C1 segment of cervical spinal cord (tissue), 14 donors: ENCODE results near the gene MLANA.
"Not testable (repeated sequence)": the region's sequence is repeated elsewhere in the genome, so short reads cannot be mapped to it uniquely, and the experiment has no call there.

ENCODE experiments used
- DNase-seq, 14 donors: peaks; one replicate each; lab custom pipeline; 2025; lab: John Stamatoyannopoulos, UW

MLANA gene

GRCh38 chr9:5869315-5870019, 21.2 kb upstream of the MLANA start:
- DNase-seq = no peak

GRCh38 chr9:5870020-5870339, 20.7 kb upstream of the MLANA start:
- DNase-seq = no peak

GRCh38 chr9:5870691-5871090, 20.0 kb upstream of the MLANA start:
- DNase-seq = peak in 1 of 14 donors; percentile 2

GRCh38 chr9:5871785-5872184, 18.9 kb upstream of the MLANA start:
- no peak for DNase-seq

DNA sequence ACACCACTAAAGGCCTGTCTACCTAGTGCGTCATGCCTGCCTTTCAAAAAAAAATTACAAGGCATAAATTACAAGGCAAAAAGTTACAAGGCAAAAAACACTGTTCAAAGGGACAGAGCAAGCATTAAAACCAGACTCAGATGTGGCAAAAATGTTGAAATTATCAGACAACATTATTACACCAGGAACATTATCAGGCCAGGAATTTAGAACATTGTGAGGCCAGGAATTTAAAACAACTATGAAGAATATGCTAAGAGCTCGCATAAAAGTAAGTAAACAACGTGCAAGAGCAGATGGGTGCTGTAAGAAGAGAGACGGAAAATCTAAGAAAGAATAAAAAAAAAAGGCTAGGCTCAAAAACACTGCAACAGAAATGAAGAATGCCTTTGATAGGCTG, 18.2 kb upstream of the MLANA start:
- no peak for DNase-seq

- no peak for DNase-seq
These were observed 17.2 kb upstream of the MLANA start for GRCh38 chr9:5873439-5873838.

DNA sequence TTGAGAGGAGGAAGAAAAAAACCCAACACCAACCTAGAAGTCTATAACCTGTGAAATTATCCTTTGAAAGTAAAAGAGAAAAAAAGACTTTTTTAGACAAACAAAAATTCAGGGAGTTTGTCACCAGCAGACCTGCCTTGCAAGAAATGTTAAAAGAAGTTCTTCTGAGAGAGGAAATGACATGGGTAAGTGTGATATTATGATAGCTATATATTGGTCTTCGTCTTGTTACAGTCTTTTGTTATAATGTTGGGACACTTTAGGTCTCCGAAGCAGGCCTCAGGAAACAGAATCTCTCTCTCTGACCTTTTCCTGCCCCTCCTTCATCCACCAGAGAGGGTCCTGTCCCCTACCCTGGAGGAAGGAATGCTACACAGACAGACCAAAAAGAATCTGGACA, 16.6 kb upstream of the MLANA start:
- DNase-seq = no peak

- DNase-seq = no peak
These were observed 14.7 kb upstream of the MLANA start for GRCh38 chr9:5876026-5876425.

DNA sequence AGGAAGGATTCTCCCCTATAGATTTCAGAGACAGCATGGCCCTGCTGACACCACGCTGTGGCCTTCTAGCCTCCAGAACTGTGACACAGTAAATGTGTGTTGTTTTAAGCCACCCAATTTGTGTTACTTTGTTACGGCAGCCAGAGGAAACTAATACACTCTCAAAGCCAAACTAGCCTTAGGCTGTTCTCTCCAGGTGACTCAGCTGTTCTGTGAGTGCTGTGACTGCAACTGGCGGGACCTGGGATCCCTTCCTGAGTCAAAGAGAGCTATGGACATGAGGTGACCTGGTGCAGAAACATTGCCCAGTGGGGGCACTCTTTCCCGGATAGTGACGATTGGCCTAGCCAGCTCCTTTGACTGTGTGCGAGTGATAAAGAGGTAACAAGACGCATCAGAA, 14.0 kb upstream of the MLANA start:
- DNase-seq = no peak

DNA sequence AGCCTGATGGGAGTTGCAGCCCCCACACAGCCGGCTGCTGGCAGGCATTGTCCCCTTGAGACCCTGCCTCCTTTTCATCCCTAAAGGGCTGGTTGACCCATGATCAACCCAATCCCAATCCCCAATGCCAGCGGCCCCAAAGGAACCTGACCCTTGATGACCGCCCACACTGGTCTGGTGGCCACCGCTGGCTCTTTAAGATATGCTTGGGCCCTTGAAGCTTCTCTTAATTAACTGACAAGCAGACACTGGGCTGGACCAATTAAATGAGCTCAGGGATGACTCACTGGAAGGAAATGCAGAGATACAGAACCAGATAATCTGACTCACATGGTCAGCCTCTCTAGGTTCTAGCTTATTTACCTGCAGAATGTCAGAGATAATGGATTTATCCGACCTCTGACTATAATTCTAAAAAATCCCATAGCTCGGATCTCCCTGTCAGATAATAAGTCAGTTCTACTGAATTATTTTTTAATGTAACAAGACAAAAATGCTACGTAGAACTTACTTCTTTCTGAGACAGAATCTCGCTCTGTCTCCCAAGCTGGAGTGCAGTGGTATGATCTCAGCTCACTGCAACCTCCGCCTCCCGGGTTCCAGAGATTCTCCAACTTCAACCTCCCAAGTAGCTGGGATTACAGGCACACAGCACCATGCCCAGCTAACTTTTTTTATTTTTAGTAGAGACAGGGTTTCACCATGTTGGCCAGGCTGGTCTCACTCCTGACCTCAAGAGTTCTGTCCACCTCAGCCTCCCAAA, 11.1 kb upstream of the MLANA start:
- DNase-seq = no peak

DNA sequence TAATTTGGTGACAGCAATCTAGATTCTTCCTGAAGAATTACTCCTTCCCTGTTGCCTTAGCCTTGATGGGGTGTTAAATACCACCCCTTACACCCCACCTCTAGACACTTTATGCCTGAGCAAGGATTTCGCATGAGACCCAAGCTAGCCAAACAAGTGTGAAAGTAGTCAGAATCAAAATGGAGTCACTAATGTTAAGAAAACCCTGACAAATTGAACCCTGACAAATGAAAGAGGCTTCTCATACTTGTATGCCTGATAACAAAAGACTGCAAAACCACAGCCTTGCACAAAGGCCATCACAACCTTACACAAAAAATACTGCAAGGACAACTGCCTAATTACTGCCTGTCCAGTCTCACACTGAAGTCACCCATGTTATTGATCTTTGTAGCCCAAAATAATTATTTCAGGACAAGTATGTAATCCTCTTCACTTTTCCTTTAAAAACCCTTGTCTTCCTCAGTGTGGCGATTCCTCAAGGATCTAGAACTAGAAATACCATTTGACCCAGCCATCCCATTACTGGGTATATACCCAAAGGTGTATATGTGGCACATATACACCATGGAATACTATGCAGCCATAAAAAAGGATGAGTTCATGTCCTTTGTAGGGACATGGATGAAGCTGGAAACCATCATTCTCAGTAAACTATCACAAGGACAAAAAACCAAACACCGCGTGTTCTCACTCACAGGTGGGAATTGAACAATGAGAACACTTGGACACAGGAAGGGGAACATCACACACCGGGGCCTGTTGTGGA, 8.3 kb upstream of the MLANA start:
- DNase-seq = not testable (repeated sequence)

- DNase-seq = no peak
These were observed 6.5 kb upstream of the MLANA start for GRCh38 chr9:5884191-5884590.

DNA sequence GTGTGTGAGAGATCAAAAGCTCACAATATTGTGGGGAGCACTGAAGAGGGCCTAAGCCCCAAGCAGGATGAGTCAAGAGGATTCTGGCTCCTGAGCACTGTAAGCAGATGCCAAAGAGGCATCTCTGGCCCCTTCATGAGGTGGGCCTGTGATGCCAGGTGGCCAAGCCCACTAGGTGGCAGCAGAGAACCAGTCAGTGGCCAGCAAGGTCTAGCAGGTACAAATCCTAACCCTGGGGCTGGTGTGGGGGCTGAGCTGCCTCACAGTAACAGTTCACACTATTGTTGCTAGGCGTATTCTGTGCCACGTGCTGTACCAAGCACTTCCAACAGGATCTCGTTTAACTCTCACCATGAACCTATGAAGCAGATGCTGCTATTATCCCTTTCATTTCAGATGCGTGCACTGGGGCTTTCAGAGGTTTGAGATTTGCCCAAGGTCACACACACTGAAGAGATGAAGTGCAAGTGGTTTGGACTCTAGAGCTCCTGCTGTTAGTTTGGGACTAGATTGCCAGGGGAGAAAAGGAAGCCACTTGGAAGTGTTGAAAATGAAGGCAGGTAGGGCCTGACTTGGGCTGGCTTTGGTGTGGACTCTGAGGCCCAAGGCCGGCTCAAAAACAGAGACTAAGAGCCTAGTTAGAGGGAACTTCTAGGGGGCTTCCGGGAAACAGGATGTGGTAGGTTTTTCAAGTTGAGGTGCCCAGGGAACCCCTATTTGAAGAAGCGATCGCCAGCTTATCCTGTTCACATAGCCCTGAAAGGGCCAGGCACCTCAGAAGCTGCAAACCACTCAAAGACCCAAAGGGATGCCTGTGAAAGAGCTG, 4.4 kb upstream of the MLANA start:
- peak in 12 of 14 donors; percentile 2 to 68 (median 29) for DNase-seq

DNA sequence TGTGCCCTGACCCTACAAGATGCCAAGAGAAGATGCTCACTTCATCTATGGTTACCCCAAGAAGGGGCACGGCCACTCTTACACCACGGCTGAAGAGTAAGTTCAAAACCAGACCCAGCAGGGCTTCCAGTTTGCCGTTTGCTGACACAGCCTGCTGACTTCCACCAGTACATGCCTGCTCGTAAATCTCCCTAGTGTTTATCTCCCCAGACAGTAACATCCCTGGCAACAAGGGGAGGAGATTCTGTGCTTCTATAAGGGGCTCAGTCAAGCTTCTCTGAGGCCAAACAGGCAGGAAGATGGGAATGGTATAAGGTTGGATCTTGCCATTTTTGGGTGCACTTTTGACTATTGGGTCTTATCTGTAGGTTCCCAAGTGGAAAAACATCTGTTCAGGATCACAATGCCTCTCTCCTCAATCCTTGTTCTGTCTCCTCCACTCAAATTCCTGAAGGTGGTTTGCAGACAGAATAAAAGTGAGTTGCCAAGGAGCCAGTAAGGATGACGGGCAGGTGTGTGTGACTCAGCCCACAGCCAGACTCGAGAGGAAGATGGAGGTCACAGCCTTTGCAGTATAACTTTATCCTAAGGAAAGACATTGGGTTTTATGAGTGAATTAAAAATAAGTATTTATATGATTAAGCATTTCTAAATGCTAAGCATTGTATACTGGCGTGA, 1.9 kb downstream of the MLANA start:
- no peak for DNase-seq

GRCh38 chr9:5893134-5893505, 2.4 kb downstream of the MLANA start:
- DNase-seq = no peak

DNA sequence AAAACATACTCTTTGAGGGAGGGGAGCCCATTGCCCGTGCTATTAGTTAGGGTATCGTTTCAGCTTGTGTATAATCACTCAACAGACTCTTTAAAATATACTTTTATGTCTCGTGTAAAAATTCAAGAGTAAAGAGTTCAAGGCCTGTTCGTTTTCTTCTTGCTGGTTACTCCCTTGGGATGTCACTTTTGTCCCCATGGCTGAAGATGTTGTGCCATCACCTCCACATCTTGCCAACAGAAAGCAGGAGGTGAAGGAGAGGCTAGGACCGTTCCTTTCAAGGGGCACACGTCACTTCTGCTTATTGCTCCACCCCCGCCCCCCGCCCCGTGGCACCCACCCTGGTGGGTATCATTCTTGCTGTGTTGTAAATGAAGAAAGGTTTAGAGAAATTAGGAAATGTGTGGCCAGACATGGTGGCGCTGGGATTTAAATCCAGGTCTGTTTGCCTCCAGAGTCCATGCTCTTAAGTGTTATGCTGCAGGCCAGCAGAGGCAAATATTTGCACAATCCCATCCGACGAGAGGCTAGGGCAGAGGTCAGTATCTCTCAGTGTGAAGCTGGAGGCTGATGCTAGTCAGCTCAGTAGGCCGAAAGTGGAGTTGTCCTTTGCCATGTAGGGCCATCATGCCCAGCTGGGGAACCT, 3.0 kb downstream of the MLANA start:
- no peak for DNase-seq

DNA sequence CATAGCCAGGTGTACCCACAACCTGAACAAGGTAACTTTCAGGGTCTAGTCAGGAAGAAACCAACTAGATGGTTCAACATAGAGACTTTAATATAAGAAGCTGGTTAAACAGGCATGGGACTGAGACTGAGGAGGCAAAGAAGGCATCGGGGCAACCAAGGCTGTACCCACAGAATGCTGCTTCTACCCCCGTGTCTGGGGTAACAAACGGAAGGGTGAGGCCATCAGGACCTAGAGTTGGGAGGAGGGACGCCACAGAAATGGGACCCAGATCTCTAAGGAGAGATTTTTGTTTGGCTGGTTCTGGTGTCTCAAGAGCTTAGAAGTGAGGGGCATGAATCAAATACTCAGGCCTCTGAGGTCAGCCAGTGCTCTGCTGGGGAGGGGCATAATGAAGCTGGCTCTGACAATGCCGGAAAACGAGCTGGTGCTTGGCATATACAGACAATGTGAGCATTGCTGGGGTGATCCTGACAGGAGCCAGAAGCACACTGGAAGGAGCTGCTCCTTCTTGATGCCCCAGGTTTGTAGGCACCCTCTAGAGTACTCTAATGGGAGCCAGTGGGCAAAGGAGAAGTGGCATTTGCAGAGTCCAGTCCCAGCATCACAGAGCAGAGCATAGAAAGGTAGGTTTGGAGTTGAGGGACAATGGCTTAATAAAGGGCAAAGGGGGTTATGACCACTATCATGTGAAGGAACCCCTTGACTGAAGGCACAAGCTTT, 3.7 kb downstream of the MLANA start:
- DNase-seq = no peak

DNA sequence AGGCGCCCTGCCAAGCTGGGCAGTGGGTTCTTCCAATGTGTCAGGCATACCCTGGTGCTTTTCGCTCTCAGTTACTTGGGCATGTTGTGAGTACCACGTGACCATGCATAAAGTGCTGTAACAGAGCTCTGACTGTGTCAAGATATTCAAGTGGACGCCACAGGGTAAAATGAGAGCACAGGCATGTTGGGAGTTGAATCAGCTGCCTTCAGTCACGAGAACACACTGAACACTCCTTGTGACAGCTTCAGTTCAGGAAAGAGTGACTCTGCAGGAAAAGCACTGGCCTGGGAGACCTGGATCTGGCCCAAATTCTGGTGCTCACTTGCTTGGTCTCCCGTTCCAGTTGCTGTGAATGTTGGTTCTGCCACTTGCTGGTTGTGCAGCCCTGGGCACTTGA, 5.1 kb downstream of the MLANA start:
- peak in 10 of 14 donors; percentile 3 to 47 (median 14) for DNase-seq

GRCh38 chr9:5896863-5897262, 6.2 kb downstream of the MLANA start:
- no peak for DNase-seq

GRCh38 chr9:5897851-5898250, 7.2 kb downstream of the MLANA start:
- DNase-seq = no peak
